Muscle of leg (tissue), 11 donors: Measurements from ENCODE around the gene NRBP1. TPM values are rescaled to one million over a fixed set of nuclear protein-coding genes. Genes with fewer than 3 reads are reported as not detected.

Experiments
- DNase-seq: peaks from one replicate; pipeline ENCODE4 v3.0.0; 2013
- H3K27ac ChIP-seq: one replicate; pipeline ENCODE4 v1.5.1; 2013; ENCODE audit warnings: mild to moderate bottlenecking, low read length, control low read depth
- H3K27me3 ChIP-seq: one replicate; pipeline ENCODE4 v1.6.1; 2013; ENCODE audit warnings: low read length; ENCODE audit not compliant: control insufficient read depth, insufficient read depth
- H3K36me3 ChIP-seq: one replicate; pipeline ENCODE4 v1.6.1; 2013; ENCODE audit warnings: low read length; ENCODE audit not compliant: control insufficient read depth, insufficient read depth
- H3K4me1 ChIP-seq: one replicate; pipeline ENCODE4 v1.6.1; 2013; ENCODE audit warnings: low read length; ENCODE audit not compliant: control insufficient read depth, insufficient read depth
- H3K4me3 ChIP-seq: one replicate; pipeline ENCODE4 v1.5.1; 2013; ENCODE audit warnings: low read length, control low read depth
- H3K9me3 ChIP-seq: replicated peaks from 2 replicates; pipeline ENCODE4 v1.6.1; 2013; ENCODE audit warnings: low read depth, low read length; ENCODE audit not compliant: control insufficient read depth
- WGBS: methylation state at CpG from one replicate; pipeline ENCODE4 v1.1.5; 2013; ENCODE audit warnings: missing lambda C conversion rate; ENCODE audit not compliant: insufficient coverage; 5-methylcytosine and 5-hydroxymethylcytosine counted together
- polyA plus RNA-seq, 8 donors: library from polyadenylated mRNA; unstranded; fragments of 120-200 nt; gene quantifications; one replicate each; pipeline versions ENCODE4 v1.2.1 to v1.2.3, GENCODE V29; 2013; ENCODE audit warnings: inconsistent platforms in 1 of 8, low replicate concordance in 1 of 8; ENCODE audit not compliant: insufficient read length in 8 of 8, insufficient read depth in 1 of 8
- total RNA-seq: library from RNA; stranded (reverse); fragments of 120-200 nt; gene quantifications from one replicate; pipeline ENCODE4 v1.2.4, GENCODE V29; 2013

Gene NRBP1
- total and polyA plus RNA-seq, 9 donors, result 65.9 to 135 (median 113) TPM

- no peak for DNase-seq
- H3K4me1 ChIP-seq, result peaks cover 11% of the 10 kb centered on the region
- no peak overlapping the region for H3K27ac ChIP-seq
- peaks cover 62% of the 10 kb centered on the region for H3K36me3 ChIP-seq
- H3K4me3 ChIP-seq, result no peak overlapping the region
- no peaks in the 10 kb centered on the region for H3K27me3 ChIP-seq
- 94% methylated on average over 7 of the region's 8 CpGs for WGBS
- H3K9me3 ChIP-seq, result no peaks in the 10 kb centered on the region
Observed at GRCh38 chr2:27445155-27445554, 16.7 kb downstream of the NRBP1 start.

- Histone ChIP-seq H3K9me3 (no peaks in the 10 kb centered on the region), H3K4me3 (no peak overlapping the region), H3K27ac (no peak overlapping the region), H3K27me3 (no peaks in the 10 kb centered on the region), H3K4me1 (peaks cover 11% of the 10 kb centered on the region), H3K36me3 (peaks cover 59% of the 10 kb centered on the region)
- 100% methylated on average over 1 of the region's 8 CpGs for WGBS
- DNase-seq, result no peak
Observed at GRCh38 chr2:27445615-27446014, 17.2 kb downstream of the NRBP1 start.

- 100% methylated on average over 1 of the region's 3 CpGs for WGBS
- no peaks in the 10 kb centered on the region for H3K27me3 ChIP-seq
- DNase-seq, result no peak
- no peak overlapping the region for H3K27ac ChIP-seq
- H3K36me3 ChIP-seq, result peaks cover 55% of the 10 kb centered on the region
- no peaks in the 10 kb centered on the region for H3K9me3 ChIP-seq
- peaks cover 11% of the 10 kb centered on the region for H3K4me1 ChIP-seq
- no peak overlapping the region for H3K4me3 ChIP-seq
Observed at GRCh38 chr2:27446057-27446456, 17.6 kb downstream of the NRBP1 start.

- H3K4me3 ChIP-seq, result no peak overlapping the region
- no peak overlapping the region for H3K27ac ChIP-seq
- H3K9me3 ChIP-seq, result no peaks in the 10 kb centered on the region
- H3K4me1 ChIP-seq, result no peaks in the 10 kb centered on the region
- WGBS, result 63% methylated on average over 2 of the region's 3 CpGs
- no peaks in the 10 kb centered on the region for H3K27me3 ChIP-seq
- peaks cover 58% of the 10 kb centered on the region for H3K36me3 ChIP-seq
- DNase-seq, result no peak
Observed at GRCh38 chr2:27448381-27448780, 19.9 kb downstream of the NRBP1 start.

GRCh38 chr2:27451095-27451494 lies 22.7 kb downstream of the NRBP1 start:
- no peaks in the 10 kb centered on the region for H3K27me3 ChIP-seq
- peaks cover 69% of the 10 kb centered on the region for H3K36me3 ChIP-seq
- WGBS, result no CpG with 5 or more reads among the region's 1 CpG
- no peak overlapping the region for H3K27ac ChIP-seq
- no peak overlapping the region for H3K4me3 ChIP-seq
- H3K4me1 ChIP-seq, result no peaks in the 10 kb centered on the region
- no peaks in the 10 kb centered on the region for H3K9me3 ChIP-seq
- DNase-seq, result no peak

GRCh38 chr2:27453968-27454367 lies 25.5 kb downstream of the NRBP1 start:
- Histone ChIP-seq H3K4me3 (no peak overlapping the region), H3K4me1 (no peaks in the 10 kb centered on the region), H3K27me3 (no peaks in the 10 kb centered on the region), H3K36me3 (peaks cover 72% of the 10 kb centered on the region), H3K9me3 (no peaks in the 10 kb centered on the region), H3K27ac (no peak overlapping the region)
- WGBS, result 92% methylated on average over 7 of the region's 7 CpGs
- no peak for DNase-seq

GRCh38 chr2:27461118-27461517 lies 32.7 kb downstream of the NRBP1 start:
- 93% methylated on average over 6 of the region's 8 CpGs for WGBS
- DNase-seq, result no peak

GRCh38 chr2:27464443-27464842 lies 36.0 kb downstream of the NRBP1 start:
- no peak for DNase-seq
- no peak overlapping the region for H3K4me3 ChIP-seq
- H3K27ac ChIP-seq, result no peak overlapping the region
- H3K27me3 ChIP-seq, result no peaks in the 10 kb centered on the region
- H3K4me1 ChIP-seq, result no peaks in the 10 kb centered on the region
- peaks cover 30% of the 10 kb centered on the region for H3K36me3 ChIP-seq
- no peaks in the 10 kb centered on the region for H3K9me3 ChIP-seq
- 100% methylated on average over 5 of the region's 7 CpGs for WGBS

More at GRCh38 chr2:27461118-27461517, 32.7 kb downstream of the NRBP1 start:
- Histone ChIP-seq H3K4me3 (no peak overlapping the region), H3K9me3 (no peaks in the 10 kb centered on the region), H3K4me1 (no peaks in the 10 kb centered on the region), H3K27ac (no peak overlapping the region), H3K27me3 (no peaks in the 10 kb centered on the region), H3K36me3 (peaks cover 54% of the 10 kb centered on the region)

- H3K4me3 ChIP-seq, result no peak overlapping the region
- H3K9me3 ChIP-seq, result no peaks in the 10 kb centered on the region
- 87% methylated on average over 3 of the region's 5 CpGs for WGBS
- no peaks in the 10 kb centered on the region for H3K27me3 ChIP-seq
- no peak for DNase-seq
- no peaks in the 10 kb centered on the region for H3K4me1 ChIP-seq
- peaks cover 27% of the 10 kb centered on the region for H3K36me3 ChIP-seq
- H3K27ac ChIP-seq, result no peak overlapping the region
Observed at GRCh38 chr2:27471961-27472360, 43.5 kb downstream of the NRBP1 start.

- WGBS, result 57% methylated on average over 1 of the region's 3 CpGs
- Histone ChIP-seq H3K4me3 (no peak overlapping the region), H3K4me1 (peaks cover 7% of the 10 kb centered on the region), H3K27me3 (no peaks in the 10 kb centered on the region), H3K36me3 (peaks cover 28% of the 10 kb centered on the region), H3K27ac (no peak overlapping the region), H3K9me3 (no peaks in the 10 kb centered on the region)
- DNase-seq, result no peak
Observed at GRCh38 chr2:27485496-27485895, 57.1 kb downstream of the NRBP1 start.

GRCh38 chr2:27489118-27489497 lies 60.7 kb downstream of the NRBP1 start:
- DNase-seq, result peak; percentile 36
- H3K36me3 ChIP-seq, result peaks cover 9% of the 10 kb centered on the region
- no peaks in the 10 kb centered on the region for H3K9me3 ChIP-seq
- 0% methylated on average over 2 of the region's 11 CpGs for WGBS
- peak overlapping the region; percentile 80 for H3K4me3 ChIP-seq
- H3K4me1 ChIP-seq, result peaks cover 7% of the 10 kb centered on the region
- H3K27ac ChIP-seq, result peak overlapping the region; percentile 66
- peaks cover under 1% of the 10 kb centered on the region for H3K27me3 ChIP-seq
